GM19324 (cell line): ENCODE measurements around the gene GOLT1B.
"Not testable (repeated sequence)": the region's sequence is repeated elsewhere in the genome, so short reads cannot be mapped to it uniquely, and the experiment has no call there.

Source experiments
- ATAC-seq: cut with Tn5 transposase; IDR thresholded peaks from one replicate; pipeline ENCODE4 v1.9.1; 2021; ENCODE audit warnings: mild to moderate bottlenecking, moderate library complexity; ENCODE audit not compliant: unreplicated experiment, low FRiP score

Gene GOLT1B

GRCh38 chr12:21501258-21502163 is at the start of gene GOLT1B, which contains the start of gene RECQL:
Gene GOLT1B (plus strand): TSS chr12:21501789. CDS start chr12:21501924, 135 bp downstream.
Gene RECQL (minus strand): TSS chr12:21501635. CDS start chr12:21499570, 2,065 bp downstream.
- ATAC-seq: peak; percentile 100

DNA sequence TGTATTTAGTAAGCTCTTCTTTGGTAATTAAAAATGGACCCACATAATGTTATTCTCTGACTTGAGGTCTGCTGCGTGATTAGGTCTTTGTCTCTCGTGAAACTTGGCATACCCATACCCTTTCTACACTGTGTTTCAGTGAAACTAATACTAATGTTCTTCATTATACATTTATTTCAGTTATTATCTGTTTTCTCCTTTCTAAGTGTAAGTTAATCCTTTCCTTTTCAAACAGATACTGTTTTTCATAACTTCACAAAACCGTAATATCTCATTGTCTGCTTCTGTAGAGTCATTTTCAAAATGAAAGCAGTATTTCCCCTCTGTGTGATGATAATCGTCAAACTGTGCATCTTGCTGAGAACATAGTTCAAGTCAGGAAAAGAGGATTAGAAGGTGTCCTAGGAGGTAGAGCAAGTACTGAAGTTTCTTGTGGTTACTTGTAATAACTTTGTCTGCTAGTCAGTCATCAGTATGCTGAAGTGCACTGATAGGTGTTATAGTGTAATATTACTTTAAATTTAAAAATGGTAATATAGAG is 48.2 kb upstream of the GOLT1B start:
- peak; percentile 67 for ATAC-seq

DNA sequence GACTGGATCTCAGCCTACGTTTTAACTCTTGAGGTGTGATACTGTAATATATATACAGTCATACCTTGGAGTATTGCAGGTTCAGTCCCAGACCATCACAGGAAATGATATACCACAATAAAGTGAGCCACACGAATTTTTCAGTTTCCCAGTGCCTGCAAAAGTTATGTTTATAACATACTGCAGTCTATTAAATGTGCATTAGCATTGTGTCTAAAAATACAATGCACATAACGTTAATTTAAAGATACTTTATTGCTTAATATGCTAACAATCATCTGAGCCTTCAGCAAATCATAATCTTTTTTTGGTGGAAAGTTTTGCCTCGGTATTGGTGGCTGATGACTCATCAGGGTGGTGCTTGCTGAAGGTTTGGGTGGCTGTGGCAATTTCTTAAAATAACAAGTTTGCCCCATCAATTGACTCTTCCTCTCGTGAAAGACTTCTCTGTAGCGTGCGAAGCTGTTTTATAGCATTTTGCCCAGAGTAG is 45.3 kb upstream of the GOLT1B start:
- no peak for ATAC-seq

DNA sequence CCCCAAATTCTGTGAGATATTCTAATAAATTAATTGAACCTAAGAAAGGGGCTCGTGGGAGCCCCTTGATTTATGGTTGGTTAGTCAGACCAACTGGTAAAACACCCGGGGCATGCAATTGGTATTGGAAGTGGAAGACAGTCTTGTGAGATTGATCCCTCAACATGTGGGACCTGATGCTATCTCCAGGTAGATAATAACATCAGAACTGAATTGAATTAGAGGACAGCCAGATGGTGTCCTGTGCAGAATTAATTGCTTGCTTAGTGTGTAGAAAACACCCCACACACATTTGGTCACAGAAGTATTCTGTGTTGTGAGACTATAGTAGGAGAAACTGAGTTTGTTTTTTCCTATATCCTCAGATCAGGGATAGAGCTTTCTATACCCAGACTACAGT is 42.1 kb upstream of the GOLT1B start:
- ATAC-seq: no peak

- not testable (repeated sequence) for ATAC-seq
Observed at GRCh38 chr12:21467334-21467733, 34.3 kb upstream of the GOLT1B start.

GRCh38 chr12:21471294-21471693 is 30.3 kb upstream of the GOLT1B start:
- no peak for ATAC-seq

DNA sequence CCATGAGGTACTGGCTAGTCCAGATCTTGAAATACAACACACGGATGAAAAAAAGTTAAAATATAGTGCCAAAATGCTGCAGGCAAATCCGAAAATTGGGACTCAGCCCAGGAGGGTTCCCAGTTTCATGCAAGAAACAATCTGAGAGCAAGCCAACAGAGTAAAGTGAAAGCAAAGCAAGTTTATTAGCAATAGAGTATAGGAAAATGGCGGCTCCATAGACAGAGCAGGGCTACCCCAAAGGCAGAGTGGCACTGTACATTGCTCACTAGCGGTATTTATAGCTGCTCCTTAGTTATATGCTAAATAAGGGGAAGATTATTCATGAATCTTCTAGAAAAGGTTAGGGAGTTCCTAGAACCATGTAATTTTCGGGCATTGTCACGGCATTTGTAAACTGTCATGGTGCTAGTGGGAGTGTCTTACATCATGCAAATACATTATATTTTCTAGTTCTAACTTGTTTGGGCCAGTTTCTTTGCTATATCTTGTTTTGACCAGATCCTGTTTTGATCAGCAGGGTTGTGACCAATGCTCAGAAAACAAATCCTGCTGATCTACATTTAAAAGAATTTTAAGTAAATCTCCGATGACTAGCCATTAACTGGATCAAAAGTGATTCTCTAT is 29.3 kb upstream of the GOLT1B start:
- no peak for ATAC-seq

- ATAC-seq: no peak
Observed at GRCh38 chr12:21475552-21475951, 26.0 kb upstream of the GOLT1B start.

DNA sequence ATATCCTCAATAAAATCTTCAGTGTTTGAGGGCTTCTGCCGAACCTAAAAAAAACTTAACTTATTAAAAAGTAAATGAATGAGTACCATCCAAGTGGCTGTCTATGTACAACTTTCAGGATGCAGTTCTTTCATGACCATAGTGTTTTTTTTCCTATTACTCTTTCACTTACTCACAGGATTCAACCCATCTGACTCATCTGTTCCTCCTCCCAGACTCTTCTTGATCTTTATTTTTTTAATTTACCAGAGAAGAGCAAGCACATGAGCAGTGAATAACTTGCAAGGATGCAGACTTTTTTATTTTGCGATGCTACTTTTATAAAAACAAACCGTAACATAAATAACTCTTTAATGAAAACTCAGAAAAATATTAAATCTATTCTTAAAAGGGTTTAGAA is 24.6 kb upstream of the GOLT1B start:
- ATAC-seq: no peak

DNA sequence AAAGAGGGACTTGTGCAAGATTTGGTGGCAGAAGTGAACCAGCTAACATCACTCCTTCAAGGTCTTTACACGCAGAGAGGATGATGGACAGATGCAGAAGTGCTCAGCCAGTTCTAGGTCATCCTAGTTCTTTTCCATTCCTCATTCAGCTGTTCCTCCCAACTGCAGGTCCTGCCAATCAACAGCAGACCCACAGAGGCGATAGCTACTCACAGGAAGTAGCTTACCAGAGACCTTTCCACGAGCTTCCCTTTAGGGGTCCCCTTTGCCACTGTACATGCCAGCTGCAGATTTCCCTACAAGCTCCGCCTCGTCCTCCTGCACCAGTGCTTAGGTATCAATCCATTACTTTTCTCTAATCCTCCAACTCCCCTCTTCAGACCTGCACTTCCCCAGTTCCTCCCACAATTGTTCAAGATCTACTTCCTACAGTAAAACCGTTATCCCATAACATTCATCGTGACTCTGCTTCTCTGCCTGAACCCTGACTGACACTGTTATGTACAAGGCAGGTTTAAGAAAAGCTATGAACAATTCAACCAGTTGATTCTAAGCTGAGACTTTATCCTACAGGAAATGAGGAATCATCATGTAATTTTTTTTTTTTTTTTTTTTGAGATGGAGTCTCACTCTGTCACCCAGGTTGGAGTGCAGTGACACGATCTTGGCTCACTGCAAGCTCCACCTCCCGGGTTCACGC is 22.7 kb upstream of the GOLT1B start:
- ATAC-seq: no peak

GRCh38 chr12:21483531-21483930 is 18.1 kb upstream of the GOLT1B start:
- peak; percentile 72 for ATAC-seq

DNA sequence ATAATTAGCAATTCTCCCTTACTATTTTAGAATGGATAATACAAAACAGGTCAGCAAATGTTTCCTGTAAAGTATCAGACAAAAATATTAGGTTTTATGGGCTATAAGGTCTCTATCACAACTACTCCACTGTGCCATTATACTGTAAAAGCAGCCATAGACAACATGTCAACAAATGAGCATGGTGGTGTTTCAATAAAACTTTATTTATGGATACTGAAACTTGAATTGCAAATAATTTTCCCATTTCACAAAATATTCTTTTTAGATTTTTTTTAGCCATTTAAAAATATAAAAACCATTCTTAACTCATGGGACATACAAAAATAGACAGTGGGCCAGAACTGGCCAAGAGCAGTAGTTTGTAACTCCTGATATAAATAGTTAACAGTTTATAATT is 15.6 kb upstream of the GOLT1B start:
- no peak for ATAC-seq

DNA sequence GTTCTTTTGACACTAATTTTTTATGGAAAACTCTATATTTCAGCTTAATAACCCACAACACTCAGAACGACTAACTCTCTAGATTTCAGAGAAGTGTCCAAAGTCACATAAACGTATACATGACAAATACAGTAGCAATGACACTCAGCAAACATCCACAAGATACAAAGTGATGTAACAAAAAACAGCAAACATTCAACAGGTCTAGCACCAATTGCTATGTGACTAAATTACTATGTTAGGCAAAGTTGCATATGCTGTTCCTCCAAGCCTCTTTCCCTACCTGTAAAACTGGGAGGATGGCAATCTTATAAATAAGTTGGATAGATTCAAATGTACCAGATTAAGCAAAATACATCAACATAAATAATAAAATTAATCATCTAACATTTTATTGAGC is 1.8 kb upstream of the GOLT1B start:
- ATAC-seq: no peak

DNA sequence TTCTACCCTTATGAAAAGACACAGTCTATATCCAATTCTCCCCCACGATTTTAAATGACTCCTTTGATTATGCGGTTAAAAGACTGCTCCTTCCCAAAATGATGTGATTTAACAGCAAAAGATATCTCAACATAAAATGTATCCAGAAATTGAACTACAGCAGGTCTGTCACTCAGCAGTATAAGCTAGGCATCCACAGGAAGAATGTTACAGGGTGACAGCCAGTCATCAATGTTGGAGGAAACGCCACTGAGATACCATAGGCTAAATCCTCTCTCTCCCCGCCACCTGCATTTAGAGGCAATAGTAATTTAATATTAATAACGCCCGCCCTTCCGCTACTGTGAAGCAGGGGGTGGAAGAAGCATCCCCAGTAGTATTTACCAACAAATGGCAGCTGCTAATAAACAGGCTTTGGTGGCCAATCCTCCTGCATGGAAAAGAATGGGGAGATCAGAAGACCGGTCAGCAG is 767 bp upstream of the GOLT1B start:
- ATAC-seq: no peak

DNA sequence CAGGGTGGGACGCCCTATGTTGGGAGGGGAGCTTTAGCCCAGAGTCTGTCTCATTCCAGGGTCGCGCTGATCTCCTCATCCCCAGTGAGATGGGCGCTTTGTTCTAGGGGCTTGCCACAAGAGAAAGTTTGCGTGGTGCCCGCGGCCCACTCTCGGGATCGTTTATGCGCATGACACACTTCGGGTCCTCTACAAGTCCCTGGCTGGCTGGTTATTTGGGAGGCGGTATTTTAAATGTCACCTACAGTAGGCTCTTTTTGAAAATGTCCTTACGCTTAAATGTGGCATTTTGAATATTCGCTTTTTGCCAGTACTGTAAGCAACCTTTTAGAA is 541 bp downstream of the GOLT1B start:
- no peak for ATAC-seq

DNA sequence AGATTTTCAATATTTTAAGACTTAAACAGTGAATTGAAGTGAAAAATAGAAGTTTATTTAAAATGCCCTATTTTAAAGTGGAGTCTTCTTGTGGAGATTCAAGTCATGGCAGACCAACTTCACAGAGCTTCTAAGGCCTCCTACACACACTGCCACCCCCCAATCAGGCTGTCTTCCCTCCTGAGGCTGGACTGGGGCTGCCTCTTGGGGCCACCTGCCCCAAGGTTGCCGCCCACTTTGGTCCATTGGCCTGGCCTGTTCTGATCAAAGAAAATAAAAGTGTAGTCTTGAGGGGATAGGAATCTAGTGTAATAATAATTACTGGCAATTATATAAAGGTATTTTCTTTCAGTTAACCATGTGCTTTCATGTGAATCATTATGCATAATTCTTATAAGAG is 1.3 kb downstream of the GOLT1B start:
- no peak for ATAC-seq

- ATAC-seq: no peak
Observed at GRCh38 chr12:21505888-21506287, 4.3 kb downstream of the GOLT1B start.

GRCh38 chr12:21507849-21508248 is 6.3 kb downstream of the GOLT1B start:
- ATAC-seq: no peak

DNA sequence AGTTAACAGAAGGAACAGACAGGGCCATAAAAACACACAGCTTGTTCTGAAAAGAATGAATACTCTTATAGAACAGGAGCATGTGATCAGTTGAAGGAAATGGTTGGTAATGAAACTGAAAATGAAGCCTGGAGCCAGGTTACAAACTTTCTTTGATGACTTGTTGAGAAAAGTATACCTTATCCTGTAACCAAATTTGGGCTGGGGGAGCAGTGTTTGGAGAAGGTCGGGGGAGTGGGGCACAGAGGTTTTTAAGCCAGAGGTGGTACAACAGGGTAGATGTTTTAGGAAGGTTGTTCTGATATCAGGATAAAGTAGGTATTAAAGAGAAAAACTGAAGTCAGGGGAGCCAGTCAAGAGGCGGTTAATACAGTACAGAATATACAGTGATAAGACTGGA is 8.2 kb downstream of the GOLT1B start:
- peak; percentile 95 for ATAC-seq

DNA sequence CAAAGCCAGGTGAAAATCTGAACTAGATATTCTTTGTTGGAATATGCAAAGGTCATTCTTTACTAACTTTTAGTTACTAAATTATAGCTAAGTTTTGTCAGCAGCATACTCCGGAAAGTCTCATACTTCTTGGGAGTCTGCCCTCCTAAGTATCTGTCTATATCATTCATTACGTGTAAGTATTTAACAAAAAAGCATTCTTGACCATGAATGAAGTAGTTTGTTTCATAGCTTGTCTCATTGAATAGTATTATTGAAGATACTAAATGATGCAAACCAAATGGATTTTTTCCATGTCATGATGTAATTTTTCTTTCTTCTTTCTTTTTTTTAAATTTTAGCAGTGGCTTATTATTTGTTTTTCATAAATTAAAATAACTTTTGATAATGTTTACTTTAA is 14.7 kb downstream of the GOLT1B start:
- no peak for ATAC-seq

GRCh38 chr12:21518451-21518850 is 16.9 kb downstream of the GOLT1B start:
- no peak for ATAC-seq
